ENCODE results near the gene ACBD4.

- TF ChIP-seq CTCF (IDR thresholded peaks at IDR 0.05; ENCODE audit: insufficient read depth, low read depth, low read length) (no peak), EZH2 (IDR thresholded peaks at IDR 0.05; ENCODE audit: insufficient read depth, low read length) (no peak)
Measured at GRCh38 chr17:45147581-45148182, 12.2 kb downstream of the ACBD4 start.
